Duodenal mucosa (tissue), 2 donors: ENCODE results near the gene BICRAL.

Experiments
- H3K27ac ChIP-seq: one replicate; pipeline ENCODE4 v1.7.0; 2013; ENCODE audit warnings: low read depth, low read length
- H3K27me3 ChIP-seq, 2 donors: one replicate each; pipeline ENCODE4 v1.7.0; 2013; ENCODE audit warnings: low read length in 2 of 2, control low read depth in 1 of 2; ENCODE audit not compliant: insufficient read depth in 2 of 2, control insufficient read depth in 1 of 2
- H3K36me3 ChIP-seq, 2 donors: one replicate each; pipeline ENCODE4 v1.7.0; 2013; ENCODE audit warnings: low read length in 2 of 2, control low read depth in 1 of 2; ENCODE audit not compliant: insufficient read depth in 2 of 2, control insufficient read depth in 1 of 2
- H3K4me1 ChIP-seq, 2 donors: one replicate each; pipeline ENCODE4 v1.7.0; 2013; ENCODE audit warnings: low read length in 2 of 2, control low read depth in 1 of 2; ENCODE audit not compliant: insufficient read depth in 2 of 2, control insufficient read depth in 1 of 2
- H3K4me3 ChIP-seq, 2 donors: one replicate each; pipeline ENCODE4 v1.7.0; 2013; ENCODE audit warnings: low read length in 2 of 2, low read depth in 1 of 2
- H3K9ac ChIP-seq, 2 donors: one replicate each; pipeline ENCODE4 v1.7.0; 2013; ENCODE audit warnings: low read length in 2 of 2, low read depth in 1 of 2
- H3K9me3 ChIP-seq, 2 donors: one replicate each; pipeline ENCODE4 v1.7.0; 2013; ENCODE audit warnings: low read length in 2 of 2, control low read depth in 1 of 2; ENCODE audit not compliant: control insufficient read depth in 1 of 2

The BICRAL gene

DNA sequence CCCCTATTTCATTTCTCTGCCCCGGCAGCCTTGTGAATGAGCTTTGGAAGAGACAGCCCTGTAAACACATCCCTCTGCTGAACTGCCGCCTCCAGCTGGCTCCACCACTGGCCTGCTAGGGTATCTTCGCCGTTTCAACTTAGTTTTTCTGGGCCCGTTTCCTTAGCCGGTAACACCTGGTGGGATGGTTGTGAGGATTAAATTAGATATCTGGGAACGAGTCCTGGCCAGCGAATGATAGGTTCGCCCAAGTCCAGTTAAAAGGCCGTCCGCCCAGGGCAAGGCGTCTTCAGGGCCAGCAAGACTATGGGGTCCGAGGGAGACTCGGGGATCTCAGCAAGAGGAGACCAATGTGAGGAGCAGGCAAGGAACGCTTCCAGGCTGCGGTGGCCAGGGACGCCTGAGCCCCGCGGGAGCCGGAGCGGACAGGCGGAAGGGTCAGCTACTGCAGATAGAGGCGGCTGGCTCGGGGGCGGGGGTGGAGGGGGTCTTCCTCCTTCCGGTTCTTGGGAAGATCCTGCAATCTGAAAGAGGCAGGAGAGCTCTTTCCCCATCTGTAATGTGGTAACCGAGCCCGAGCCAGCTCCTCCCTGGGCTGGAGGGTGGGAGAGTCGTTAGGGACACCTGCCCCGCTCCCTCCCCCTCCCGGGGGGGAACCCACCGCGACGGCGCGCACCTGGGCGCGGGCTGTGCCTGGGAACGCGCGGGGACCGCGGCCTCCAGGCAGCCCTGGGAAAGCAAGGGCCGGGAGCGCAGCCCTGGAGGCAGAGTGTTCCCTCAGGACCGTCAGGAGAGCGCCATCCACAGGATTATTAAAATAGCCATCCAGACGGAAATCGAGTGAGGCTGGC is 129.5 kb downstream of the BICRAL start:
- H3K36me3 ChIP-seq, result no peaks in the 10 kb centered on the region
- no peak overlapping the region for H3K27ac ChIP-seq
- H3K27me3 ChIP-seq, result no peaks in the 10 kb centered on the region
- no peak overlapping the region for H3K9ac ChIP-seq
- H3K4me3 ChIP-seq, result peak overlapping the region in 1 of 2 donors; percentile 43
- no peaks in the 10 kb centered on the region for H3K9me3 ChIP-seq
- H3K4me1 ChIP-seq, result no peaks in the 10 kb centered on the region

DNA sequence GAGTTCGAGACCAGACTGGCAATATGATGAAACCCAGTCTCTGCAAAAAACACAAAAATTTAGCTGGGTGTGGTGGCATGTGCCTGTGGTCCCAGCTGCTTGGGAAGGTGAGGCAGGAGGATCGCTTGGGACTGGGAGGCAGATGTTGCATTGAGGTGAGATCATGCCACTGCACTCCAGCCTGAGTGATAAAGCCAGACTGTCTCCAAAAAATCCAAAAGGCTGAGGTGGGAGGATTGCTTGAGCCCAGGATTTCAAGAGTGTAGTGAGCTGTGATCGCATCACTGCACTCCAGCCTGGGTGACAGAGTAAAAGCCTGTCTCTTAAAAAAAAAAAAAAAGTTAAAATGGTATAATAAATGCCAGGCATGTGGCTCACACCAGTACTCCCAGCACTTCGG is 132.7 kb downstream of the BICRAL start:
- no peak overlapping the region for H3K27ac ChIP-seq
- no peaks in the 10 kb centered on the region for H3K27me3 ChIP-seq
- H3K4me1 ChIP-seq, result no peaks in the 10 kb centered on the region
- H3K36me3 ChIP-seq, result no peaks in the 10 kb centered on the region
- H3K9me3 ChIP-seq, result no peaks in the 10 kb centered on the region
- H3K9ac ChIP-seq, result no peak overlapping the region
- H3K4me3 ChIP-seq, result no peak overlapping the region

DNA sequence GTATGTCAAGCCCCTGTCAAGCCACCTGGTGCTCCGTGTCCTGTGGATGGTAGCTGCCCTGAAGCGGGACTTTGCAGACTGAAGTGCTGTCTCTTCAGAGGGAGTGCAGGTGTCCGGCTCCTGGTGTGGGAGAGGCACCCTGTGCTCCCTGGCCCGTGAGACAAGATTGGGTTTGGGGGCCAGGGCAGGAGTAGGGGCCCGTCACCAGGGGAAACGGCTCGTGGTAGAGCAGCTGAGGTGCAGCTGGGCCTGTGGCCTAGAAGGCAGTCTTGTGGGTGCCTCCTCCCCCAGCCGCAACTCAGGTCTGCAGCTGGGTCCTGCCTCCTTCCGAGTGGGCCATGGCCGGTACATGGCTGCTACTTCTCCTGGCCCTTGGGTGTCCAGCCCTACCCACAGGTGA is 133.9 kb downstream of the BICRAL start, which contains the start of gene PTCRA:
Gene PTCRA, plus strand, starts transcription at position 322 of the 400 bp plus-strand sequence. Its CDS starts 17 bp downstream, at position 339.
- no peaks in the 10 kb centered on the region for H3K36me3 ChIP-seq
- H3K27me3 ChIP-seq, result no peaks in the 10 kb centered on the region
- H3K27ac ChIP-seq, result no peak within 1 kb of the TSS
- H3K4me3 ChIP-seq, result no peak within 1 kb of the TSS
- no peak within 1 kb of the TSS for H3K9ac ChIP-seq
- H3K4me1 ChIP-seq, result no peaks in the 10 kb centered on the region
- H3K9me3 ChIP-seq, result no peaks in the 10 kb centered on the region

- Histone ChIP-seq H3K4me3 (no peak overlapping the region), H3K27ac (no peak overlapping the region), H3K9ac (no peak overlapping the region), H3K36me3 (no peaks in the 10 kb centered on the region), H3K27me3 (no peaks in the 10 kb centered on the region), H3K4me1 (no peaks in the 10 kb centered on the region), H3K9me3 (no peaks in the 10 kb centered on the region)
Observed at GRCh38 chr6:42916288-42916687, 134.4 kb downstream of the BICRAL start.
